BLaER1 treated with 17β-estradiol and CSF1 and Interleukin-3, amounts not matched to agents 10 nM and 100 nM (cell line): ENCODE data around the gene SMOC1.

Source experiments
- H3K27ac ChIP-seq, 11 experiments: shearing (Covaris generic); formaldehyde crosslinking; 2 replicates each; pipeline ENCODE4 v1.8.1; 2022
- H3K27me3 ChIP-seq, 11 experiments: shearing (Covaris generic); formaldehyde crosslinking; 2 replicates each; pipeline ENCODE4 v1.8.1; 2022
- H3K36me3 ChIP-seq, 11 experiments: shearing (Covaris generic); formaldehyde crosslinking; 2 replicates each; pipeline ENCODE4 v1.8.1; 2022
- H3K4me1 ChIP-seq, 10 experiments: shearing (Covaris generic); formaldehyde crosslinking; 2 replicates each; pipeline ENCODE4 v1.8.1; 2022
- H3K4me2 ChIP-seq, 11 experiments: shearing (Covaris generic); formaldehyde crosslinking; 2 replicates each; pipeline ENCODE4 v1.8.1; 2022
- H3K4me3 ChIP-seq, 10 experiments: shearing (Covaris generic); formaldehyde crosslinking; 2 replicates each; pipeline ENCODE4 v1.8.1; 2022
- H3K9ac ChIP-seq, 11 experiments: shearing (Covaris generic); formaldehyde crosslinking; 2 replicates each; pipeline ENCODE4 v1.8.1; 2022
- H3K9me3 ChIP-seq, 11 experiments: shearing (Covaris generic); formaldehyde crosslinking; replicated peaks in 1 of 11; 2 replicates each; pipeline ENCODE4 v1.8.1; 2022
- H4K20me1 ChIP-seq, 11 experiments: shearing (Covaris generic); formaldehyde crosslinking; 2 replicates each; pipeline ENCODE4 v1.8.1; 2022
- Cebpa-rat ChIP-seq, 11 experiments: shearing (Covaris generic); IDR thresholded peaks; 2 replicates each; pipeline ENCODE4 v1.8.1; 2022

SMOC1 gene

GRCh38 chr14:70069186-70069585 lies 190.0 kb downstream of the SMOC1 start:
- no peaks in the 10 kb centered on the region for H3K4me1 ChIP-seq
- H3K9me3 ChIP-seq: no peaks in the 10 kb centered on the region
- H3K27ac ChIP-seq: no peak overlapping the region
- no peaks in the 10 kb centered on the region for H3K27me3 ChIP-seq
- H3K4me3 ChIP-seq: no peak overlapping the region
- H4K20me1 ChIP-seq: no peaks in the 10 kb centered on the region
- no peak for TF ChIP-seq Cebpa-rat (IDR thresholded peaks at IDR 0.05)
- H3K9ac ChIP-seq: no peak overlapping the region
- no peaks in the 10 kb centered on the region for H3K36me3 ChIP-seq
- H3K4me2 ChIP-seq: no peak overlapping the region

GRCh38 chr14:70073924-70074566 lies 194.8 kb downstream of the SMOC1 start:
- Histone ChIP-seq H4K20me1 (no peaks in the 10 kb centered on the region), H3K9me3 (no peaks in the 10 kb centered on the region), H3K27ac (no peak overlapping the region), H3K27me3 (no peaks in the 10 kb centered on the region), H3K36me3 (no peaks in the 10 kb centered on the region), H3K4me3 (no peak overlapping the region), H3K9ac (no peak overlapping the region), H3K4me1 (no peaks in the 10 kb centered on the region), H3K4me2 (no peak overlapping the region)
- peak in 7 of 11 experiments; percentile 13 to 87 (median 59); a peak in 8 of 22 replicates for TF ChIP-seq Cebpa-rat (IDR thresholded peaks at IDR 0.05)

GRCh38 chr14:70077005-70077404 lies 197.8 kb downstream of the SMOC1 start:
- Histone ChIP-seq H4K20me1 (no peaks in the 10 kb centered on the region), H3K27ac (no peak overlapping the region), H3K9ac (no peak overlapping the region), H3K9me3 (no peaks in the 10 kb centered on the region), H3K27me3 (no peaks in the 10 kb centered on the region), H3K4me3 (no peak overlapping the region), H3K4me2 (no peak overlapping the region), H3K36me3 (no peaks in the 10 kb centered on the region), H3K4me1 (no peaks in the 10 kb centered on the region)
- TF ChIP-seq Cebpa-rat (IDR thresholded peaks at IDR 0.05): no peak

DNA sequence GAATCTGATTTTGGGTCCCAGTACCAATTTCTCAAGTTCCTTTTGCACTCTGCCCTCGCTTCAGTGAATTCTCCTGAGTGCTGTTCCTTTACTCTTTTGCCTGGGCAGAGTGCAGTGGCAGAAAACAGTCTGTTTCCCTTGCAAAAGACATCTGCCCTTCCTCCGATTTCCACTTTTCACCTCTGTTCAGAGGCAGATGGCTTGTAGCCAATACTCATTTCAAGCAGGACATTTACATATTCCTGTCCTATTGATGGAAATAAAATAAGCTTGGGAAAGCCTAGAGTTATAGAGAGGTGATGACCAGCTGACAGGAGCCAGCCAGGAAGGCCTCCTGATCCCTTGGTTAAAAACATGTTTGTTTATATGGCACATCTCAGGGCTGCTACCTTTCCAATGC lies 198.5 kb downstream of the SMOC1 start:
- Histone ChIP-seq H3K36me3 (no peaks in the 10 kb centered on the region), H3K4me2 (no peak overlapping the region), H4K20me1 (no peaks in the 10 kb centered on the region), H3K27me3 (no peaks in the 10 kb centered on the region), H3K4me1 (no peaks in the 10 kb centered on the region), H3K4me3 (no peak overlapping the region), H3K9ac (no peak overlapping the region), H3K9me3 (no peaks in the 10 kb centered on the region), H3K27ac (no peak overlapping the region)
- no peak for TF ChIP-seq Cebpa-rat (IDR thresholded peaks at IDR 0.05)

GRCh38 chr14:70078329-70078728 lies 199.1 kb downstream of the SMOC1 start:
- no peak overlapping the region for H3K9ac ChIP-seq
- no peaks in the 10 kb centered on the region for H3K4me1 ChIP-seq

DNA sequence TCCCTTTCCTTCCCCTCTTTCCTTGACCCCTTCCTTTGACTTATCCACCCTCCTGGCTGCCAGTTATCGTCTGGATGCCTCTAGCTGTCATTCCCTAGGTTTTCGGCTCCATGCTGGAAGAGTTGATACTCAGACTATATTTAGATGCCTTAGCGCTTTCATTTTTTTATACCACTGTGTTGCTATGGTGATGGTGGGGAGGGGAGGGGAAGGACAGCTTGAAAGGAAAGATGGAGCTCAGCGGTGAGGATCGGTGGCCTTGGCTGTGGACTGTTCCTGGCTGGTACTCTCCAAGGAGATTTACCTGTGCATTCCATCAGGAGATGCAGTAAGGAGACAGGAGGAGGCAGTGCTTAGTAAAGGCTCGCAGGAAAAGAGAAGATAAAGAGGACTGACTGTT lies 200.9 kb downstream of the SMOC1 start:
- no peaks in the 10 kb centered on the region for H3K9me3 ChIP-seq
- no peak overlapping the region for H3K27ac ChIP-seq
- no peak overlapping the region for H3K9ac ChIP-seq
- no peaks in the 10 kb centered on the region for H3K36me3 ChIP-seq
- H4K20me1 ChIP-seq: no peaks in the 10 kb centered on the region
- H3K4me1 ChIP-seq: no peaks in the 10 kb centered on the region
- H3K27me3 ChIP-seq: no peaks in the 10 kb centered on the region
- TF ChIP-seq Cebpa-rat (IDR thresholded peaks at IDR 0.05): no peak
- no peak overlapping the region for H3K4me3 ChIP-seq
- no peak overlapping the region for H3K4me2 ChIP-seq

More at GRCh38 chr14:70078329-70078728, 199.1 kb downstream of the SMOC1 start:
- H3K27ac ChIP-seq: no peak overlapping the region
- no peak overlapping the region for H3K4me3 ChIP-seq
- H4K20me1 ChIP-seq: no peaks in the 10 kb centered on the region
- no peaks in the 10 kb centered on the region for H3K9me3 ChIP-seq
- TF ChIP-seq Cebpa-rat (IDR thresholded peaks at IDR 0.05): no peak
- no peak overlapping the region for H3K4me2 ChIP-seq
- no peaks in the 10 kb centered on the region for H3K36me3 ChIP-seq
- H3K27me3 ChIP-seq: no peaks in the 10 kb centered on the region
